Lower leg skin (tissue), 3 donors: ENCODE results near the gene KRT39.

Experiments used
- CTCF ChIP-seq, 3 donors: fragments of 450-650 bp; IDR thresholded peaks; one replicate each; pipeline ENCODE4 v1.5.1; 2016; ENCODE audit warnings: antibody characterized with exemption in 3 of 3, mild to moderate bottlenecking in 3 of 3, moderate library complexity in 2 of 3
- POLR2A ChIP-seq, 2 donors: fragments of 450-650 bp; IDR thresholded peaks; one replicate each; pipeline ENCODE4 v1.6.1; 2016 to 2017; ENCODE audit warnings: antibody characterized with exemption in 2 of 2, mild to moderate bottlenecking in 1 of 2, moderate library complexity in 1 of 2

GRCh38 chr17:40914075-40914855 is 52.5 kb downstream of the KRT39 start:
- no peak for TF ChIP-seq CTCF (IDR thresholded peaks at IDR 0.05)
- no peak for TF ChIP-seq POLR2A (IDR thresholded peaks at IDR 0.05)
